ENCODE data around the gene DEXI. TPM values are rescaled to one million over a fixed set of nuclear protein-coding genes. Genes with fewer than 3 reads are reported as not detected.

The DEXI gene
- total and polyA plus RNA-seq, 2 of the 13 experiments (the other 11 are each of a cell fraction or from before 2014, with no cell fraction given) = 51.5 to 70.4 TPM

DNA sequence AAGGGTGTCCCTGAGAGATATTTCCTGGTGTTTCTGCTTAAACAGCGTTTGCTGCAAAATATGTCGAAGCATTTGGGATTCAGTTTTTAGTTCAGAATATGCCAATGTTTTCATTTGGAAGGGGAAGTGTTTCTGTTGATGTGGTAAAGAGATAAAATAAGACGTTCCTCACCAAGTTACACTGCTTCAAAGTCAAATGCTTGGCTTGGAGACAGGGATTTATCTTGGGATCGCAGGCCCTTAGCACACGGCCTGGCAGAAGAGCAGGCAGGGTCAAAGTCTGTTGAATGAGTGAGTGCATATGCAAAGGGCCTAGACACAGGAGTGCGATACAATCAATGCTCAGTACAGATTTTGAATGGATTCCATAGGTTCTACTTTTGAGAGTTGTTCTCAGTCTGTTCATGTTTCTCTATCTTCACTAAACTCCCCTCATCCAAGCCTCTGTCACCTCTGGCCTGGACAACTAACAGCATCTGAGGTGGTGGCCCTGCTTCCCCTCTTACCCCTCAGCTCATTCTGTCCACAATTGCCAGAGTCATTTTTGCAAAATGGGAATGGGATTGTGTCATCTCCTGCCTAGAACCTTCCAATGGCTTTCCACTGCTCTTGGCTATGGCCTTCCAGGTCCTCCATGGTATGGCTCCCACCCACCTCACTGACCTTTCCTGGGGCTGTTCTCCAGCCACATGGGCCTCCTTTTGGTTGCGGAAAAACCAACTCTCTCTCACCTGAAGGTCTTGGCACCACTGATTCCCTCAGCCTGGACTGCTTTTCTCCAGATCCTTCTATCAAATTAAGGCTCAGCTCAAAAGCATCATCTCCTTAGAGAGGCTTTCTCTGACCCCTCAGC, 3.2 kb downstream of the DEXI start (continued):
- TF ChIP-seq THAP11 (CRISPR knock-in tag; IDR thresholded peaks at IDR 0.05) (peak; percentile 39; the same call in 1 of the 2 replicates), GLI4 (CRISPR knock-in tag; IDR thresholded peaks at IDR 0.05; ENCODE audit: borderline replicate concordance) (0 out of 2 replicates have a peak, but pooled peaks have one; percentile 40), AHR (CRISPR knock-in tag; IDR thresholded peaks at IDR 0.05) (peak; percentile 39; the same call in 1 of the 2 replicates), ARHGAP35 (CRISPR knock-in tag; IDR thresholded peaks at IDR 0.05; ENCODE audit: borderline replicate concordance) (0 out of 2 replicates have a peak, but pooled peaks have one; percentile 17), ZBTB7B (CRISPR knock-in tag; IDR thresholded peaks at IDR 0.05) (peak; percentile 39; the same call in 1 of the 2 replicates), ZNF816 (CRISPR knock-in tag; IDR thresholded peaks at IDR 0.05; ENCODE audit: borderline replicate concordance) (no peak), LCORL (IDR thresholded peaks at IDR 0.05) (no peak), LCORL (CRISPR knock-in tag; IDR thresholded peaks at IDR 0.05) (peak; percentile 48; the same call in 1 of the 2 replicates), FOXA3 (CRISPR knock-in tag; IDR thresholded peaks at IDR 0.05) (peak; percentile 40; the same call in 1 of the 2 replicates), ZNF274 (CRISPR knock-in tag; IDR thresholded peaks at IDR 0.05) (0 out of 2 replicates have a peak, but pooled peaks have one; percentile 44), SAP130 (CRISPR knock-in tag; IDR thresholded peaks at IDR 0.05; ENCODE audit: low read depth) (0 out of 2 replicates have a peak, but pooled peaks have one; percentile 46)
- TF ChIP-seq, protein P1, sequence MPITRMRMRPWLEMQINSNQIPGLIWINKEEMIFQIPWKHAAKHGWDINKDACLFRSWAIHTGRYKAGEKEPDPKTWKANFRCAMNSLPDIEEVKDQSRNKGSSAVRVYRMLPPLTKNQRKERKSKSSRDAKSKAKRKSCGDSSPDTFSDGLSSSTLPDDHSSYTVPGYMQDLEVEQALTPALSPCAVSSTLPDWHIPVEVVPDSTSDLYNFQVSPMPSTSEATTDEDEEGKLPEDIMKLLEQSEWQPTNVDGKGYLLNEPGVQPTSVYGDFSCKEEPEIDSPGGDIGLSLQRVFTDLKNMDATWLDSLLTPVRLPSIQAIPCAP (CRISPR knock-in tag; IDR thresholded peaks at IDR 0.05; ENCODE audit: low read depth) = no peak
- TF ChIP-seq, protein P2, sequence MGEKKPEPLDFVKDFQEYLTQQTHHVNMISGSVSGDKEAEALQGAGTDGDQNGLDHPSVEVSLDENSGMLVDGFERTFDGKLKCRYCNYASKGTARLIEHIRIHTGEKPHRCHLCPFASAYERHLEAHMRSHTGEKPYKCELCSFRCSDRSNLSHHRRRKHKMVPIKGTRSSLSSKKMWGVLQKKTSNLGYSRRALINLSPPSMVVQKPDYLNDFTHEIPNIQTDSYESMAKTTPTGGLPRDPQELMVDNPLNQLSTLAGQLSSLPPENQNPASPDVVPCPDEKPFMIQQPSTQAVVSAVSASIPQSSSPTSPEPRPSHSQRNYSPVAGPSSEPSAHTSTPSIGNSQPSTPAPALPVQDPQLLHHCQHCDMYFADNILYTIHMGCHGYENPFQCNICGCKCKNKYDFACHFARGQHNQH (CRISPR knock-in tag; IDR thresholded peaks at IDR 0.05) = peak; percentile 68; the same call in 1 of the 2 replicates
- TF ChIP-seq, protein P3, sequence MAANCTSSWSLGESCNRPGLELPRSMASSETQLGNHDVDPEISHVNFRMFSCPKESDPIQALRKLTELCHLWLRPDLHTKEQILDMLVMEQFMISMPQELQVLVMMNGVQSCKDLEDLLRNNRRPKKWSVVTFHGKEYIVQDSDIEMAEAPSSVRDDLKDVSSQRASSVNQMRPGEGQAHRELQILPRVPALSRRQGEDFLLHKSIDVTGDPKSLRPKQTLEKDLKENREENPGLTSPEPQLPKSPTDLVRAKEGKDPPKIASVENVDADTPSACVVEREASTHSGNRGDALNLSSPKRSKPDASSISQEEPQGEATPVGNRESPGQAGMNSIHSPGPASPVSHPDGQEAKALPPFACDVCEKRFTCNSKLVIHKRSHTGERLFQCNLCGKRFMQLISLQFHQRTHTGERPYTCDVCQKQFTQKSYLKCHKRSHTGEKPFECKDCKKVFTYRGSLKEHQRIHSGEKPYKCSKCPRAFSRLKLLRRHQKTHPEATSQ (CRISPR knock-in tag; IDR thresholded peaks at IDR 0.05; ENCODE audit: borderline replicate concordance) = 0 out of 2 replicates have a peak, but pooled peaks have one; percentile 18
- TF ChIP-seq, protein P4, sequence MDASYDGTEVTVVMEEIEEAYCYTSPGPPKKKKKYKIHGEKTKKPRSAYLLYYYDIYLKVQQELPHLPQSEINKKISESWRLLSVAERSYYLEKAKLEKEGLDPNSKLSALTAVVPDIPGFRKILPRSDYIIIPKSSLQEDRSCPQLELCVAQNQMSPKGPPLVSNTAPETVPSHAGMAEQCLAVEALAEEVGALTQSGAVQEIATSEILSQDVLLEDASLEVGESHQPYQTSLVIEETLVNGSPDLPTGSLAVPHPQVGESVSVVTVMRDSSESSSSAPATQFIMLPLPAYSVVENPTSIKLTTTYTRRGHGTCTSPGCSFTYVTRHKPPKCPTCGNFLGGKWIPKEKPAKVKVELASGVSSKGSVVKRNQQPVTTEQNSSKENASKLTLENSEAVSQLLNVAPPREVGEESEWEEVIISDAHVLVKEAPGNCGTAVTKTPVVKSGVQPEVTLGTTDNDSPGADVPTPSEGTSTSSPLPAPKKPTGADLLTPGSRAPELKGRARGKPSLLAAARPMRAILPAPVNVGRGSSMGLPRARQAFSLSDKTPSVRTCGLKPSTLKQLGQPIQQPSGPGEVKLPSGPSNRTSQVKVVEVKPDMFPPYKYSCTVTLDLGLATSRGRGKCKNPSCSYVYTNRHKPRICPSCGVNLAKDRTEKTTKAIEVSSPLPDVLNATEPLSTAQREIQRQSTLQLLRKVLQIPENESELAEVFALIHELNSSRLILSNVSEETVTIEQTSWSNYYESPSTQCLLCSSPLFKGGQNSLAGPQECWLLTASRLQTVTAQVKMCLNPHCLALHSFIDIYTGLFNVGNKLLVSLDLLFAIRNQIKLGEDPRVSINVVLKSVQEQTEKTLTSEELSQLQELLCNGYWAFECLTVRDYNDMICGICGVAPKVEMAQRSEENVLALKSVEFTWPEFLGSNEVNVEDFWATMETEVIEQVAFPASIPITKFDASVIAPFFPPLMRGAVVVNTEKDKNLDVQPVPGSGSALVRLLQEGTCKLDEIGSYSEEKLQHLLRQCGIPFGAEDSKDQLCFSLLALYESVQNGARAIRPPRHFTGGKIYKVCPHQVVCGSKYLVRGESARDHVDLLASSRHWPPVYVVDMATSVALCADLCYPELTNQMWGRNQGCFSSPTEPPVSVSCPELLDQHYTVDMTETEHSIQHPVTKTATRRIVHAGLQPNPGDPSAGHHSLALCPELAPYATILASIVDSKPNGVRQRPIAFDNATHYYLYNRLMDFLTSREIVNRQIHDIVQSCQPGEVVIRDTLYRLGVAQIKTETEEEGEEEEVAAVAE (CRISPR knock-in tag; IDR thresholded peaks at IDR 0.05; ENCODE audit: borderline replicate concordance) = 0 out of 2 replicates have a peak, but pooled peaks have one; percentile 30
- TF ChIP-seq, protein P5, sequence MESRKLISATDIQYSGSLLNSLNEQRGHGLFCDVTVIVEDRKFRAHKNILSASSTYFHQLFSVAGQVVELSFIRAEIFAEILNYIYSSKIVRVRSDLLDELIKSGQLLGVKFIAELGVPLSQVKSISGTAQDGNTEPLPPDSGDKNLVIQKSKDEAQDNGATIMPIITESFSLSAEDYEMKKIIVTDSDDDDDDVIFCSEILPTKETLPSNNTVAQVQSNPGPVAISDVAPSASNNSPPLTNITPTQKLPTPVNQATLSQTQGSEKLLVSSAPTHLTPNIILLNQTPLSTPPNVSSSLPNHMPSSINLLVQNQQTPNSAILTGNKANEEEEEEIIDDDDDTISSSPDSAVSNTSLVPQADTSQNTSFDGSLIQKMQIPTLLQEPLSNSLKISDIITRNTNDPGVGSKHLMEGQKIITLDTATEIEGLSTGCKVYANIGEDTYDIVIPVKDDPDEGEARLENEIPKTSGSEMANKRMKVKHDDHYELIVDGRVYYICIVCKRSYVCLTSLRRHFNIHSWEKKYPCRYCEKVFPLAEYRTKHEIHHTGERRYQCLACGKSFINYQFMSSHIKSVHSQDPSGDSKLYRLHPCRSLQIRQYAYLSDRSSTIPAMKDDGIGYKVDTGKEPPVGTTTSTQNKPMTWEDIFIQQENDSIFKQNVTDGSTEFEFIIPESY (CRISPR knock-in tag; IDR thresholded peaks at IDR 0.05) = peak; percentile 94
- TF ChIP-seq, protein P6, sequence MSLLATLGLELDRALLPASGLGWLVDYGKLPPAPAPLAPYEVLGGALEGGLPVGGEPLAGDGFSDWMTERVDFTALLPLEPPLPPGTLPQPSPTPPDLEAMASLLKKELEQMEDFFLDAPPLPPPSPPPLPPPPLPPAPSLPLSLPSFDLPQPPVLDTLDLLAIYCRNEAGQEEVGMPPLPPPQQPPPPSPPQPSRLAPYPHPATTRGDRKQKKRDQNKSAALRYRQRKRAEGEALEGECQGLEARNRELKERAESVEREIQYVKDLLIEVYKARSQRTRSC (CRISPR knock-in tag; IDR thresholded peaks at IDR 0.05; ENCODE audit: low read depth) = no peak
